Stimulated activated CD8-positive, alpha-beta memory T cell treated with anti-CD3 and anti-CD28 coated beads, Interleukin-12 subunit alpha, Interleukin-12 subunit beta, amount 100 ng/mL, for 1 hour (primary cell): ENCODE measurements around the gene NKX2-2.

Experiments
- DNase-seq: peaks from one replicate; pipeline ENCODE4 v3.0.0-alpha.2; 2020; ENCODE audit warnings: low read depth

NKX2-2 gene

GRCh38 chr20:21521596-21522480 is 8.0 kb upstream of the NKX2-2 start:
- DNase-seq, result no peak

DNA sequence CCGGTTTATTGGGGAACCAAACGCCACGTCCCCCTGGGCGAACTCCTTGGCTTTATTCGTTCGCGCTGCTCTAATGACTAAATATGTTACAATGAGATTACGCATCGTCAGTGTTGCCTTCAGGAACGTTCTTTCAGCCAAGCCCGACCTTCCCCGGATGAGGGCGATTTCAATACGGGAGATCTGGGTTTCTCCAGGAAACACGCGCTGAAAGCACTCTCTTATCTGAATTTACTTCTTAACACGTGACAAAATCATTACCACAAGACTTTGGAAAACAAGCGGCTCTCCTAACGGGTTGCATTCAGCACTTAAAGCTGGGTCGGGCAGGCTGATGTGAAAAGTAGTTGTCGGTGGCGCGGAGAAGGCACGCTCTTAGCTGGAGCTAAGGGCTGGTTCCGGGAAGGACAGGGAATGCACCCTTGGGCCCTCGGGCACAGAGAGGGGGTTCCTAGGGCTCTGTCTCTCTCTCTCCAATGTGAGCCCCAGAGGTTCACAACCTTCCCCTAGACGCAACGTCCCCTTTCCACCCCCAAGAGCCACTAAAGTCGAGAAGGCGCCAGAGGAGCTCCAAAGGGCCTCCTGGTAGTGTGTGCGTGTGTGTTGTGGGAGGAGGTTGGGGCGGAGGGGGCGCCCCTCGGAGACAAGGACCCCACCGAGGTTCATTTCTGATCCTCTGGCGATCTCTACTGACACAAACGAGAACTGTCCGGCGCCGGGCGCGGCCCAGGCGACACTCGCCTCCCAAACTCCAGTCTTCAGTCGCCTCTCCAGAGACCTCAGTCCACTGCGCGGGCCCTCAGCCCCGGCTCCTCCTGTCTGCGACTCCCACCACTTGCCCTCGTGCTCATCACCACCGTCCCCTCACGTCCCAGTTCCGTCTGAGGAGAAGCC is 7.1 kb upstream of the NKX2-2 start:
- no peak for DNase-seq

- DNase-seq, result no peak
These were observed 5.3 kb upstream of the NKX2-2 start for GRCh38 chr20:21519136-21519584.

- DNase-seq, result no peak
These were observed 4.6 kb upstream of the NKX2-2 start for GRCh38 chr20:21518292-21518991.

- DNase-seq, result no peak
These were observed 3.9 kb upstream of the NKX2-2 start for GRCh38 chr20:21517566-21518277.

GRCh38 chr20:21516861-21517565 is 3.1 kb upstream of the NKX2-2 start:
- DNase-seq, result no peak

DNA sequence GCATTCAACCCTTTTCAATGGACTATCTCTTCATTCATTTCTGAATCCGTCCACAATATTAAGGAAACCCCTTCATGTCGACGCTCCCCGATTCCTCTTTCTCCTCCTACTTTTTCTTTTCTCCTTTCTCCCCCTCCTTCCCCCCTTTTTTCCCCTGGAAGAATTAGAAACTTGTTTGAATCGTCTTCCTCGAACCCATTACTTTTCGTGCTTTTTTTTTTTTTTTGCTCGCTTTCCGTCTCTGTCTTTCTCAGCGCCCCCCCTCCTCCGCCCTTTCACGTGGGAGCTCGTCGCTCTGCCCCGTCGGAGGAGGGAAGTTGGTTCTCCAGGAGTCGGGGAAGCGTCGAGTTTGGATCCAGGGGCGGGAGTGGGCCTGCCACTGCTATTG is 2.3 kb upstream of the NKX2-2 start:
- no peak for DNase-seq

DNA sequence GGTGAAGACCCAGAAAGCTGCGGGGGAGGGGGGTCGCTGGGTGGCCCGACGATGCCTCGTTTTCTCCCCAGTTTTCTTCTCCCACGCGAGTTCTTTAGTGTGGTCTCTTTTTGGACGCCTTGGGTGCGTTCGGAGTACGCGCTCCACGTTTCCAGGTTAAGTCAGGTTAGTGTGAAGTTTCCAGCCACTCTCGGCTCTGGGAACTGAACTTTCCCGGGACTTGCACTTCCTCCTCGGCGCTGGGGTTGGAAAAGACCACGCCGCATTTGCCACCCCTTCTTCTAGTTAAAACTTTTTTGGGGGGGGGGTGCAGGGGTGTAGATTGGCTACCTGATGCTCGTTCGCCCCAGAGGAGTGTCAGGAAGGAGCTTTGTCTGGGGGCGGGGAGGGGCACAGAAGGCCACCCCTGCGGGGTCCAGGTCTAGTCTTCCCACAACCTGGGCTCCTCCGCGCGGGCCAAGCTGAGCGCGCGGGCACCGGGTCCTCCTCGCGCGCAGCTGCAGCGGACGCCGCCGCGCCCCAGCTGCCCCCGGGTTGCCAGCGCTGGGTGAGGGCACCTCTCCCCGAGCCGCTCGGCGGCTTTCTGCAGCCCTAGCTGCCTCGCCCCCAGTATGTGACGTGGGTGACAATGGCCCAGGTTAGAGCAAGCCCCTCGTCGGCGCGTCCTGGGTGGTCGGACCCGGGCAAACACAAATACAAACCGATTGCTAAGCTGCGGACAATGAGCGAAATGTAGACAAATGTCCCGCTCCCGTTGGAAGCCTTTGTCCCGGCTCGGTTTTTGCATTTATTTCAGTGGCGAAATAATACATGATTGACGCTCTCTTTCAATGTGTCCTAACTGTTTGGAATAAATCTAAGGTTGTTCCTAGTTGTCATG is 1.7 kb upstream of the NKX2-2 start:
- no peak for DNase-seq

DNA sequence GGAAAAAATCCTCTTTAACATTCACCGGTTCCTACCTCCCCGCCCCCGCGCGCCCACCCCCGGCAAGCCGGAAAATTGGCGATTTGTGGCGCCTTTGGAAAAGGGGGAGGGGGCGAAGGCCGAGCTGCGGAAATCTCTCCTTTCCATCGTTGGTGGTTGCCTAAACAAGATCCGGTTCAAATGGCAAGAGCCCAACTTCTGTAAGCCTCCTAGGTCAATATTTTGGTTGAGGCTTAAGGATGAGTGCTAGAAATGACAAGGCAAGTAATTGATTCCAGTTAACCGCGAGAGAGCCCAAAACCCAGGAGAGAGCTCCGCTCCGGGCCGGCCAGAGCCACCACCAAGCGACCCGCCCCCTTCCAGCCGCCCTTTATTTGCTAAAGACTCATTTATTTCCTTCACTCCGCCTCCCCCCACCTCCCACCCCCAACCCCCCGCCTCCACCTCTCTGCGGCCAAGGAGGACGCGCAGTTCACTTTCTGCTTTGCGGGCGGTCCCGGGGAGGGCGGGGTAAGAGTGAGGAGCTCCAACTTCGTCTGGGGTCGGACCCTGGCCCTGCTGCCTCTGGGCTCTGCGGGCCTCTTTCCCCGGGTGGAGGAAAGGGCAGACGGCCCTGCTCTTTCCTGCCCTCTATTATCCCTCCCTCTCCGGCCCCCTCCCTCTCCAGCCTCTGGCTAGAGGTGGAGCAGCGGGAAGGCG is 838 bp upstream of the NKX2-2 start:
- DNase-seq, result no peak

DNA sequence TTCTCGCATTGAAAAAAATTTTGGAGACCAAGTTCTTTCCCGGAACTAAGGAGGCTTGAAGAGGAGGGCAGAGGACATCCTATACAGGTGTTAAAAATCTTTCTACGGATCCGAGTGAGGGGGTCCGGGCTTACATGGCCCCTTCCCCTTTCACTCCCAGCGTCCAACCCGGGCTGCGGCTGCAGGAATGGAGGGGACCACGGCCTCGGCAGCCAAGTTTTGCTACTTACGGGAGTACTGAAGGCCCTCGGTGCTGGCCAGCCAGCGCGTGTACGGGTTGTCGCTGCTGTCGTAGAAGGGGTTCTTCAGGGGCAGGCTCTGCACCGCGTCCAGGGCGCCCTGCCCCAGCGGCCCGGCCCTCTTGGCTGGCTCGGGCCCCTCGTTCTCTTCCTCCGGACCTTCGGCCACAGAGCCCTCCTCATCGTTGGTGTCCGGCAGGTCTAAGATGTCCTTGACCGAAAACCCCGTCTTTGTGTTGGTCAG is 642 bp downstream of the NKX2-2 start:
- DNase-seq, result no peak

- no peak for DNase-seq
These were observed 1.2 kb downstream of the NKX2-2 start for GRCh38 chr20:21512634-21513180.

- no peak for DNase-seq
These were observed 1.8 kb downstream of the NKX2-2 start for GRCh38 chr20:21511850-21512633.

DNA sequence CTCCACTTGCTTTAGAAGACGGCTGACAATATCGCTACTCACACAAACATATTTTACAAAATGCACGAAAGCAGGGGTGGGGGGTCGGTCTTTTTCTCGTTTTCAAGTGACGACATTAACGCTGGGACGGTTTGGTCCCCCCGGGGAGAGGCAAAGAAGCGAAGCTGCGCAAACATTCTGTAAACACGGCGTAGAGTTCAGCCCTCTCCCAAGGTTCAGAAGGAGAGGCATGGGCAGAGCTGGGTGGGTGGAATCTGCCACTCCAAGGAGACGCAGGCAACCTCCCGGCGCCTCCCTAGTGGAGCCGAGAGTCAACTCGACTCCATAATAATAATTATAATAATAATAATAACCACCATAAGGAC is 2.4 kb downstream of the NKX2-2 start:
- DNase-seq, result no peak

DNA sequence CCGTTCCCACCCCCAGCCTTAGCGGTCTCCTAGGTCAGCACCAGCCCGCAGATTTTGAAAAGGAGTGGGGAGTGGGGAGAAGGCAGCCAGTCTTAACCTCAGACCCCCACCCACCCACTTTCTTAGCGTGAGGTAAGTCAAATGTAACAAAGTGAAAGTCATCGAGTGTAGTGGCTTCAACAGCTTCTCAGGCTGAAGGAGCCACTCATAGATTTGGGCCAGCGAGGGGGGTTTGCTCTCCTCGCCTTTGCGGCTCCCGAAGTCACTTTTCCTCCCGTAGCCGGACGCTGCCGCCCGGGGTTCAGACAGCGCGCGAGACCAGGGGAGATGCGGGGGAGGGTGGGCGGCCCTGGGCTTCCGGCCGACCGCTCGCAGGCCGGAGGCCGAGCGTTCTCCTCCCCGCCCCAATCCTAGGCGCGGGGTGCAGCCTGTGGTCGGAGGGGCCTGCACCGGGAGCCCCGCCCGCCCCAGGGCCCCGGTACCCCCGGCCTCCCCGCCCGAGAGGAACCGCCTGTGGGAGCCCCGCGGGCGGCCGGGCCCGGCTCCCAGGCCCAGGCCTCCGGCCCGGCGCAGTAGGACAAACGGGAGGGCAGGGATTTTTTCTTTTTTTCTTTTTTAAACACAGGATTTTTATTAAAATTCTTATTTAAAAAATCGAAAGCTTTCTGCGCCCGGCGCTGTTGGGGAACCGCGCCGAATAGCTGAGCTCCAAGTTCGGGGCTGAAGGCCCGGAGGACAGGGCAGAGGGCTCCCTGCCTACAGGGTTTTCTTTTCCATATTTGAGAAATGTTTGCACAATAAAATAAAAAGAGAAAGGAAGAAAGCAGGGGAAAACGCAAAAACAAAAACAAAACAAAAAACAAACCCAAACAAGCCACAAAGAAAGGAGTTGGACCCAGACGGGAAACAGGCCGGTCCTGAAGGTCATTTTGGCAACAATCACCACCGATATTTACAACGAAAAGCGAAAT is 3.2 kb downstream of the NKX2-2 start:
- no peak for DNase-seq

- no peak for DNase-seq
These were observed 4.1 kb downstream of the NKX2-2 start for GRCh38 chr20:21509597-21510371.

DNA sequence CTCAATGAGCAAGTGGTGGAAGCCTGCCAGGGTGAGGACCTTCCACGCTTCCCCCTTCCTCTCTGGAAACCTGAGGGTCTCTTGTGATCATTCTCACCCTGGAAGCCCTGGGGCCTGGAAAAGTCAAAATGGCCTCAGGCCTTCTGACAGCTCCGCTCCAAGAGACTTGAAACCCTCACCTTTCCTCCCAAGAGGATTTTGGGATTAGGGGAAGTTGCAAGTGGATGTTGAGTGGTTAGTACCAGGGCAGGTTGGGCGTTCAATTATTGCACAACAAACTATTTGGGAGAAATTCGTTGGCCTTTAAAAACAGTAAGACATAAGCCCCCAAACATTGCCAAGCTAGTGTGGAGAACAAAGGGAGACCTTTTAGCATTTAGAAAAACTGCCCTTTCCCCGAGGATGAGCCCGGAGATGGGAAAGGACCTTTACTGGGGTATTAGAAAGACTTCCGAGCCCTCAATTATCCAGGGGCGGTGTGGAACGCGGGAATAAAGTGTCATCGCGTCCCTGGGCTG is 4.7 kb downstream of the NKX2-2 start:
- no peak for DNase-seq
